HG03108 (cell line): ENCODE measurements around the gene PCGF1.
"Not testable (repeated sequence)": the region's sequence is repeated elsewhere in the genome, so short reads cannot be mapped to it uniquely, and the experiment has no call there.

Experiments used
- ATAC-seq: cut with Tn5 transposase; IDR thresholded peaks from one replicate; pipeline ENCODE4 v1.9.1; 2021; ENCODE audit warnings: moderate library complexity; ENCODE audit not compliant: unreplicated experiment

PCGF1 gene

DNA sequence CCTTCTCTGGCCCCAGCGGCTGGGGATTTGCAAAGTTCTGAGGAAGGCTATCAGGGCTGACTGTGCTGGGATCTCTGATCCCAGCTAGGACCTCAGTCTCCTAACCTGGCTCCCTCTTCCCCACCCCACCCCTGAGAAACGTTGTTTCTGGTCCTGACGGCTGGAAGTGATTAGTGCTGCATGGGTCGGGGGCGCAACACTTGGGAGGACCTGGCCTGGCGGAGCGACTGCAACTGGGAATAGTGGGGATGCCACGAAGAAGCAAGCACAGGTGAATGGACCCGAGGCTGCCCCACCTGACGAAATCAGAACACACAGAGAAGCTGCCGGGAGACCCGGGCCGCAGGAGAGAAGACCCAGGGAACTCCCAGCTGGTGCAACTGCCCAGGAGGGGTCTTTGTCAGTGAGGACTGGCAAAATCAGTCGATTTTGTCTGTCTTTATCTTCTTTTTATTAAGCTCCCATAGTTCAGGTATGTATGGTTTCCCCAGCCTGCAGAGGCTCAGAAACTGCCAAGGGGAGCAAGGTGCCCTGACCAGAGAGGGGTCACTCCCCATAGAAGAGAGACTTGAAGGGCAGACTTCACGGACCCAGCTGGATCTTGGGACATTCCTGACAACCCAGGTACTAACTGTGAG is 7.4 kb downstream of the PCGF1 start:
- no peak for ATAC-seq

DNA sequence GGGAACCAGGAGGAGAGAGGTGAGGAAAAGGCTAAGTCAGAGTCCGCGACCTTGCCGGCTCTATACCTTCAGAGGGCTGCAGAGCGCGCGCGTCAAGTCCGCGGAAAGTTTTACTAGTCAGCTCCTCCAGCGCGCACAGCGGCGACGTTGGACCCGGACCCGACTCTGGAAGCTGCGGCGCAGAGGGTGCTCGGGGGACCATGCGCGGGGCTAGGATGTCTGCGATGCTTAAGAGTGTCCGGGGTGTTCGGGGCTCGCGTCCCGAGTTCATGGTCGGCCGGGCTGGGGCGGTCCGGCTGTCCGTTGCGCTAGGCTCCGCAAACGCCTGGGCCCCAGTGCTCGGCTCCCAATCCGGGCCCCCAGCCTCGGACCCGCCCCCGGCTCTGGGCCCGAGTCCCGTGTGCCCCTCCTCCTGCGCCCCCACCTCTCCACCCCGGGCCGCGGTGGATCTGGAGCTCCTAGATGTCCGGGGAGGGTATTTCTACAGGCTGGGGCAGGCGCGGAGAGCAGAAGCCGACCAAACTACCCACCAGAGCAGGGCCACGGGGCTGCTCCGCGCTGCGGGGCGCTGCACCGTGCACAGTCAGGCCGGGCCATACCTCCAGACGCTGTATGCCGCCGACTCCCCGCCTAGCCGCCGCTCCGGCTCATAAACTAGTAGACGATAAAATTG is 8.1 kb downstream of the PCGF1 start, which contains the start of gene LBX2:
Gene LBX2 (minus strand): TSS at position 337 of the 673 bp plus-strand sequence. CDS start 66 bp downstream, at position 271.
- ATAC-seq: no peak

DNA sequence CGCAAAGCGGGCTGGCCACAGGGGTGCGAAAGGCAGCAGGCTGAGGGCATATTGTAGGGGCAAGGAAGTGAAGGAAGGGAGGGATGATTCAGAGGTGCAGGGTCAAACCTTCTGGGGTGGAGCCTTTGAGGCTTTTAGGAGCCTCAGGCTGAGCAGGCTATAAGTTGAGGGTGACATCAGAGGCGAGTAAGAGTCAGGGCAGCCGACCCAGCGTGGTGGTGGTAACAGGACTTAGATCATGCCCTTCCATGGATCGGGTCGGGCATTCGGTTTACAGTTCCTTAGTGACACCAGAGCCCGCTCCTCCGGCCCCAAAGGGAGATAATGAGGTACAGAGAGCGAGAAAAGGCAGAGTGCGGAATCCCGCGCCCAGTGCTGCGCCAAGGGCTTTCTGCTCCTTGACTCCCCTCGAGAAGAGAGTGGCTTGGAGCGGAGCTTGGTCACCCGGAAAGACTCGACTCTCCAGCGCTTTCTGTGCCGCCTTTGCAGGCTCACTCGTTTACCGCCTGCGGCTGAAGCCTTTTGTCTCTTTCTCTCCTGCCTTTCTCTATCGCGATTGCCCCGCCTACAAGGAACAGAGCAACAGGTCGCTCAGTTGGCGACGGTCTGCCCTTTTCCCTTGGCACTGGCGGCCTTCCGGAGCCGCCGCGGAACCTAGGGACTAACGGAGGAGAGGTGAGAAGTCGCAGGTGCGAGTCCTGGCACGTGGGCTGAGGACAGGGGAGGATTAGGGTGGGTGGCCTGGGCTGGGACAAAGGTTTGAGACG is 8.8 kb downstream of the PCGF1 start:
- ATAC-seq: no peak

DNA sequence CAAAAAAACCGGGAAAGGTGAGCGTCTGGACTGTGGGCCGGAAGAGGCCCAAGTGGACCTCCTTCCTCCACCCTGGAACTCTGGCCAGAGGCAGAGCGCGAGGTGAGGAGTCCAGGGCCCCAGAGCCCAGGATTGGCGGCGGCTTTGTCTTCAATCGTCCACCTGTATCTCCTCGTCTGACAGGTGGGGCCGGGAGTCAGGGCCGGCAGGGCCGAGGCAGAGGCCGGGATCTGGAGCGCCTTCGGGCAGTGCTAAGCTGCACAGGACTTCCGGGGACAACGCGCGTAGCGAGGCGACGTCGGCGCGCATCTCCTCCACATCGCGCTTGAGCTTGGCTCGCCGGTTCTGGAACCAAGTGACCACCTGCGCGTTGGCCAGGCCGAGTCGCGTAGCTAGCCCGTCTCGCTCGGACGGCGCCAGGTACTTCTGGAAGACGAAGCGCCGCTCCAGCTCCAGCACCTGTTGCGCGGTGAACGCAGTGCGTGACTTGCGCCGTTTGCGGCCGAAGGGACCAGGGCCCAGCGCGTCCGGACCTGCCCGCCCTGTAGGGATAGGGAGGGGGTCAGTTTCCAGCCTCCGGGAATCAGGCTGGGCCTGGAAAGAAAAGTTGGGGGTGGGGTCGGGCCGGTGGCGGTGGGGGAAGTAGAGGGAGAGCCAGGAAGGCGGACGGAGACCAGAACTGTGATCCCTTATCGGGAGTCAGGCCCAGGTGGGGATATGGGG is 9.6 kb downstream of the PCGF1 start:
- no peak for ATAC-seq

DNA sequence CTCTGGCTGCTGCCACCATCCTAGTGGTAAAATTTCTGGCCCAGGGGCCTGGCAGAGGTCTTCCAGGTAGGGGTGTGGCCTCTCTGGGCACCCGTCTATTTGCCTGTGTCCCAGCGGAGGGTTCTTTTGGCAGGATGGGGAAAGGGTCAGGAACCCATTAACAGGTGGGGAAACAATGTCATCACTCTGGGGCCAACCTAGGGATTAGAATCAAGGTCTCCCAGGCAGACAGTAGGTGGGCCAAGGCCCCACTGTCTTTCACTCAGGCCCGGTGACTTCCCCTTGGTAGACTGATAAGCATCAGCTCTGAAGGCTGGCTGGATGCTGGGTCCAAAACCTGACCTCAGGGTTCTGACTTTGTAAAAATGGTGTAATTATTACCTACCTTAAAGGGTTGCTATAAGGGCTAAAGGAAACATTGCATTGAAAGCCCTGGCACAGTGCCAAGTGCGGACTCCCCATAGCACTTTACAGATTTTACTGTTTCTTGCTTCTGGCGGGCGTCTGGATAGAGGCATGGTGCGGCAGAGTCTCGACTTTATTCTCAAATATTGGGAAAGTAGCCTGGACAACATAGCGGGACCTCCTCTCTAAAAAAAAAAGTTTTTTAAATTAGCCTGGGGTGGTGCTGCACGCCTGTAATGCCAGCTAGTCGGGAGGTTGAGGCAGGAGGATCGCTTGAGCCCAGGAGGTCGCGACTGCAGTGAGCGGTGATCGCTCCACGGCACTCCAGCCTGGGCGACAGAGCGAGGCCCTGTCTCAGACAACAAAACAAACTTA is 10.3 kb downstream of the PCGF1 start:
- no peak for ATAC-seq

DNA sequence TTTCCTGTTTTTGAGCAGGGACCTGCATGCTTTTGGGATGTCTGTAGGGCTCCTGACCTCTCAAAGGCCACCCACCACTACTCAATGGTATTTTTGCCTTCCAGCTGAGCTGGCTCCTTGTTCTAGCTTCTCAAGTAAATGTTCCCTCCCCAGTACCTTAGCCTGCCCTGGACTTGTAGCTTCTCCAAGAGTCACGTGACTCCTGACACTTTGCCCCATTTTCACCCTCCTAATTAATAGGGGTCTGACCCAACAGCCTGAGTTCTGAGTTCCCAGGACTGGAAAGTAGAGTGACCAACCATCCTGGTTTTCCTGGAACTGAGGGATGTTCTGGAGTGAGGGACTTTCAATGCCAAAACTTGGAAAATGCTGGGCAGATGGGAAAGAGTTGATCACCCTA is 12.1 kb downstream of the PCGF1 start:
- ATAC-seq: no peak

DNA sequence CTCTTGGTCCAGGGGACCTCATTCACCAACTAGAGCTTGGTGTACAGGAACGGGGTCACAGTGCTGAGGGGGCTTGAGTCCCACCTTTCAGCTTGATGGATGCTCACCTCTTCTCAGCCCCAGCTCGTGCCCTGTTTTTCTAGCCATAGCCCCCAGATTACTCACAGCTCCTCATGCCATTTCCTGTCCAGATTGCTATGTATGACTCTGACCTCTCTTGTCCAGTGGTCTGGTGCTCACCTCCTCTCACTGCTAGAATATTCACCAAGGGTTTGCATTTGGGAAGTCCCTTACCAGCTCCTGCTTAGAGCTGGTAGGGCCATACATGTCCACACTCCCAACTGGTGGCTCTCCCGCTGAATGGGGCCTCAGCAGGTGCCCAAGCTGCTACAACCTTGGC is 13.9 kb downstream of the PCGF1 start:
- ATAC-seq: no peak

DNA sequence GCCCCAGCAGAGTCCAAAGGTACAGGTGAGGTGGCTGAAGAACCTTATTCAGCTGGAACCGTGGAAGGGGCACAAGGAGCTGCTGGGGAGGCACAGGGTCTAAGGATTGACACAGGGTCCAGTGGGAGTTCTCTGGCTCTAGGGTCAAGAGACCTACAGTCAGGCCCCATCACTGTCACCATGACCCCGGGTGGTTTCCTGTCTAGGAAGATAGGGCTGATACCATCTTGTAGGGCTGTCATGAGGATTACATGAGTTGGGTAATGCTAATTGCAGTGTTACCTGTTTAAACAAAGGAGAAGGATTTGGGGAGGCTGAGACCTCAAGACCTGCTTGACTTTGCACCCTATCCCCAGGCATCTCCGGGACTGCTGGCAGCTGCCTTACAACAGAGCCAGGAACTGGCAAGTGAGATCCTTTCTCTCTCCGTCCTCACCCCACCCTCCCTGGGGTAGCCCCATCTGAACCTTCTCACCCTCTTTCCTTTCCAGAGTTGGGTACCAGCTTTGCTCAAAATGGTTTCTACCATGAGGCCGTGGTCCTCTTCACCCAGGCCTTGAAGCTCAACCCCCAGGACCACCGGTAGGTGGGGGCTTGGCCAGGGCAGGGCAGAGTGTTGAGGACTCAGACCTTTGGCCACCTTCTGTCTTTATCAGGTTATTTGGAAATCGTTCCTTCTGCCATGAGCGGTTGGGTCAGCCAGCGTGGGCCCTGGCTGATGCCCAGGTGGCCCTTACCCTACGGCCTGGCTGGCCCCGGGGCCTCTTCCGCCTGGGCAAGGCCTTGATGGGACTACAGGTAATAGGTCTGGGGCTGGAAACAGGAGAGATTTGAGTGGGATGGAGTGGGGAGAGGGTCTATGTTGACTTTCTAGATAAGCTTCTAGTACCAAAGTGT is 15.6 kb downstream of the PCGF1 start:
- ATAC-seq: no peak

DNA sequence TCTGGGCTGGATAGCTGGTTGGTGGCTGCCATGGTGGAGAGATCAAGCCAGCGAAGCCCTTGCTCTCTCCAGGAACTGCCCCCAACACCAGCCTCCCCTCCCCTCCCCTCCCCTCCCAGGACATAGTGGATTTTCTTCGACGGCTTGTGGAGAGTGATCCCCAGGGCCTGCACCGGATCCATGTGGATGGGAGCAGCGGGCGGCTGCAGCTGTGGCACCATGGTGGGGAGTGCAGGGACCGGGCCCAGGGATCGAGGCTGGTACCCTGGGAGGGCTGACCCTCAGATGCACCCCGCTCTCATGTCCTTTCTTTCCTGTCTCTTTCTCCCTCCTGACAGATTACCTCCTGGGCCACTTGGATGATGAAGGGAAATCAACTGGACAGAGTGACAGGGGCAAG is 17.6 kb downstream of the PCGF1 start:
- no peak for ATAC-seq

DNA sequence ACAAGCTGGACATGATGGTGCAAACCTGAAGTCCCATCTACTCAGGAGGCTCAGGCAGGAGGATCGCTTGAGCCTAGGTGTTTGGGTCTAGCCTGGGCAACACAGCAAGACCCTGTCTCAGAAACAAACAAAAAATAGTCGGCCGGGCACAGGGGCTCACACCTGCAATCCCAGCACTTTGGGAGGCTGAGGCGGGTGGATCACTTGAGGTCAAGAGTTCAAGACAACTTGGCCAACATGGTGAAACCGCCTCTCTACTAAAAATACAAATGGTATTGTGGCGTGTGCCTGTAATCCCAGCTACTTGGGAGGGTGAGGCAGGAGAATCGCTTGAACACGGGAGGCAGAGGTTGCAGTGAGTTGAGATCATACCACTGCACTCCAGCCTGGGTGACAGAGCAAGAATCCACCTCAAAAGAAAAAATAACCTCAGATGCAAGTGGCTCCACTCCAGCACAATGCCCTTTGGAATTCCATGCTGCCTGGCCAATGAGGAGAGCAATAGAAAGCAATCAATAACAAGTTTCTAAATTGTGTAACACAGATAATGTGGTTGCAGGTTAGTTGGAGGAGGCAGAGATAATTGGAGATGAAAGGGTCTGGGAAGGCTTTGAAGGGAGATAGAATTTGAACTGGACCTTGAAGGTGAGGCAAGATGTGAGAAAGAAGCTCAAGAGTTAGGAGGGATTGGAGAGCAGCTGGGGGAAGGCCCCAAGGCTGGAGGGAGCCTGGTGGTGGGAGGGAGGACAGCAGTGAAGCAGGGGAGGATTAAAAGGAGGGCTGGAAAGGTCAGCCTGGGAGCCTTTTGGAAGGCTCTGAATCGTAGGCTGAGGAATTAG is 18.6 kb downstream of the PCGF1 start:
- ATAC-seq: no peak

DNA sequence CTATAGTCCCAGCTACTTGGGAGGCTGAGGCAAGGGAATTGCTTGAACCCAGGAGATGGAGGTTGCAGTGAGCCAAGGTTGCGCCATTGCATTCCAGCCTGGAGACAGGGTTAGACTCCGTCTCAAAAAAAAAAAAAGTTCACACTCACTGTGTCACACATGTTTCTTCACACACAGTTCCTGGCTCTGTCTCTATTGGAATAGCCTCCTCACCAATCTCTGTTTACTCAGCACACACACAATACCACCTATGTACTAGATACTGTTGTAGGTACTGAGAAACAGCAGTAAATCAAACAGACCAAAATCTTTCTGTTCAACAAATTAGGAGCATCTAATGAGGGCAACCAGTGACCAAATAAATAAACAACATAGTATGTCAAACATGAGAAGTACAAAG is 21.4 kb downstream of the PCGF1 start:
- ATAC-seq: no peak

DNA sequence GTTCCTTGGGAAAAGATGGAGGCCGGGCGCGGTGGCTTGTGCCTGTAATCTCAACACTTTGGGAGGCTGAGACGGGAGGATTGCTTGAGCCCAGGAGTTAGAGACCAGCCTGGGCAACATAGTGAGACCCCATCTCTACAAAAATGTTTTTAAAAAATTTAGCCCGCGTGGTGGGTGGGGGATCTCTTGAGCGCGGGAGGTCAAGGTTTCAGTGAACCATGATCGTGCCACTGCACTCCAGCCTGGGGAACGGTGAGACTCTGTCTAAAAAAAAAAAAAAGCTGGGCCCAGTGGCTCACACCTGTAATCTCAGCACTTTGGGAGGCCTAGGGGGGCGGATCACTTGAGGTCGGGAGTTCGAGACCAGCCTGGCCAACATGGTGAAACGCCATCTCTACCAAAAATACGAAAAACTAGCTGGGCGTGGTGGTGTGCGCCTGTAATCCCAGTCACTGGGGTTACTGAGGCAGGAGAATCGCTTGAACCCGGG is 23.8 kb downstream of the PCGF1 start:
- not testable (repeated sequence) for ATAC-seq

DNA sequence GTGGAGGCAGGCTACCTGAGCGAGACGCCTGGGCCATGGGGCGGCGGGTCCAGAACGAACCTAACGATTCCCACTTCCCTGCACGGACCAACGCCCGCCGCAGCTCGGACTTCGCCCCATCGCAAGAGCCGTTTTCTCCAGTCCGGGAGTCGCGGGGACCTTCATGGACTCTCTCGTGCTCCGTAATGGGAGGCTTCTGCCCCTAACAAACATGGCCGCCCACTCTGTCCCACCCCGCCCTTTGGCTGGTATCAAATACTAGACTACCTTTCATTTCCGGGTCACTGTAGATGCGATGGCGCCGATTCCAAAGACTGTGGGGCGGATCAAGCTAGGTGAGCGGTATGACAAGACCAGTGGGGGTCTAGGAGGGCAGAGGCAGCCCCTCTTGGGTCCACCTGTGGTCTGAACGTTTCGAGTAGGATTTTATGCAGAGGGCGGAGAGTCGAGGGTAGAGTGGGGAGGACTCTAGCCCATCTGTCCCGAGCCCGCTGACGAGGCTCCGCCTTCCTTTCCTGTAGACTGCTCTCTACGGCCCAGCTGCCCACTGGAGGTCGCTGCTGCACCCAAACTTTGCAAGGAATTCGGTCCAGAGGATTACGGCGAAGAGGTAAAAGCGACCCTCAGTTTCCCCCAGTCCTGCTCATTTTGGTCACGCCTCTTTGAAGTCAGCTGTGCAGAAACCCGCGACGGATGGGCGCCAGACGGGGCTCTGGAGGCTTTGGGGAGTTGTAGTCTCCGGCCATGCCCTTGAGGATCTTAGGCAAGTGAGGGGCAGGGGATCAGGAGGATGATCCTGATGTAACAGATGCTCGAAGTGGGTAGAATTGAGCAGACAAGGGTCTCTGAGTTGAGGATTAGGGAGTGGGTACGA is 24.5 kb downstream of the PCGF1 start, which contains the start of the genes CCDC142 and TTC31:
Gene CCDC142 (minus strand): TSS at position 198 of the 874 bp plus-strand sequence. CDS start 161 bp downstream, at position 37.
Gene TTC31 (plus strand): TSS at position 281 of the 874 bp plus-strand sequence. CDS start 15 bp downstream, at position 296.
- ATAC-seq: peak; percentile 88

DNA sequence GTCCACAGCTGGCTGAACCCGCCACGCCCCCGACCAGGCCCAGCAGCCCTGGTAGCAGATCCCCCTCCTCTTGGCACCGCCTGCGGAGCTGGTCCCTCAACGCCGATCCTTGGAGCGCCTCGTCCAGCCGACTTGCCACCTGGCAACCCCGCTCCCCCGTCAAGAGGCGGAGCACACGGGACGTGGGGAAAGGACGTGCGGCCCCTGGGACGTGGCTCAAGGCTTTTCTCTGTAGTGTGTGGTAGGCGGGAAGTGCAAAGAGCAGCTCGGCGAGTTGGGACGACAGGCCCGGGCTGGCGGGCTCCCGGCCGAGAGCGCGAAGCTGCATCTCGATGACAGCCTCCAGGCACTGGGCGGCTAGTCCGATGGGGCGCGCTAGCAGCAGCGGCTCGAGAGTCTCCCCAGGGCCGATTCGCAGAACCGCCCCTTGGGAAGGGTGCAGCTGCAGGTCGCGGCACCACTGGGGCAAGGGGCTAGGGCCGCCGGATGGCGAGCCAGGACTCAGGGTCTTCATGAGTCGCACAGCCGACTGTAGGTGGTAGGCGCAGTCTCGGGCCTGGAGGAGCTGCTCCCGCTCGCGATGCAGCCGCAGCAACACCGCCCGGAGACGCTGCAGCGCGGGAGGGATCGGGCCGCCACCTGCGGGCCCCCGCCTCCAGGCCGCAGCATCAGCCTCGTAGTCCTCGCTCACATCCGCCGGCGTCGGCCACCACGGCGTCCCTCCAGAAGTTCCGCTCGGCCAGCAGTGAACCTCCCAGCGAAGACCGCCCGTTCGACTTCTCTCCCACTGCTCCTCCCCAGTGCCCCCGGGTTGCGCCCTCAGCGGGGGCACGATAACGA is 25.3 kb downstream of the PCGF1 start:
- peak; percentile 30 for ATAC-seq

DNA sequence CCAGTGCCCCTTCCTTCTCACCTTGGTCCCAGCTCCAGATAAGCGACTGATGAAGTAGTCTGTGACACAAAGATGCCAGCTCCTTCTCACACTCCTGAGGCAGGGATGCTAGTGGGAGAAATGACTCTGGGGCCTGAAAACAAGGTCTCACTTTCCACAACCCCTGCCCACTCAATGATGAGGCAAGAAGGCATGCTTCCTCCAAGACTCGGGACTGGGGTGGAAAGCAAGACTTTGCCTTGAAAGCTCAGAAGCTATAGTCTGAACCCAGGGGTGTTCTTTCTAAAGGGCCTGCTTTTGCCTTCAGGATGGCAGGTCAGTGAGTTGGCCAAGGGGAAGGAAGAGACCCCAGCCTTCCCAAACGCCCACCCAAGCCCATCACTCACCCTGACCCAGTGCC is 26.1 kb downstream of the PCGF1 start:
- ATAC-seq: no peak

DNA sequence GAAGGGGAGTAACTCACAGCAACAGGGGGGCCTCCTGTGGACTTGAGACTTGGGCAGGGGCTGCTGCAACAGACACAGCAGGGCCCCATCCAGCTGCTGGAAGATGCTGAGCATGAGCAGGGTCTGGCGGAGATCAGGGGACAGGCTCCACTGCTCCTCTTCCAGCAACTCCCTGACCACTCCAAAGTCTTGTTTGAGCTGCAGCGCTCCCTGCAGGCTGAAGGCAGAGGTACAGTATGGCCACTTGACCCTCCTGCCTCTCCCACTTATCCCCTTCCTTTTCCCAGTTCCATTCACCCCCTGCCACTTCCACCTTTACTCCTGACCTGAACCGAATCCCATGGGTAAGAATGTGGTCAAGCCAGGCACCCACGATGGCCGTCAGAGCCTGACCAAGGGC is 32.6 kb downstream of the PCGF1 start:
- ATAC-seq: no peak
